GM21717 (cell line): ENCODE measurements around the gene DUS1L.
"Not testable (repeated sequence)": the region's sequence is repeated elsewhere in the genome, so short reads cannot be mapped to it uniquely, and the experiment has no call there.

Source experiments
- ATAC-seq: cut with Tn5 transposase; IDR thresholded peaks from one replicate; pipeline ENCODE4 v1.9.1; 2021; ENCODE audit warnings: mild to moderate bottlenecking, moderate library complexity; ENCODE audit not compliant: unreplicated experiment

Gene DUS1L

DNA sequence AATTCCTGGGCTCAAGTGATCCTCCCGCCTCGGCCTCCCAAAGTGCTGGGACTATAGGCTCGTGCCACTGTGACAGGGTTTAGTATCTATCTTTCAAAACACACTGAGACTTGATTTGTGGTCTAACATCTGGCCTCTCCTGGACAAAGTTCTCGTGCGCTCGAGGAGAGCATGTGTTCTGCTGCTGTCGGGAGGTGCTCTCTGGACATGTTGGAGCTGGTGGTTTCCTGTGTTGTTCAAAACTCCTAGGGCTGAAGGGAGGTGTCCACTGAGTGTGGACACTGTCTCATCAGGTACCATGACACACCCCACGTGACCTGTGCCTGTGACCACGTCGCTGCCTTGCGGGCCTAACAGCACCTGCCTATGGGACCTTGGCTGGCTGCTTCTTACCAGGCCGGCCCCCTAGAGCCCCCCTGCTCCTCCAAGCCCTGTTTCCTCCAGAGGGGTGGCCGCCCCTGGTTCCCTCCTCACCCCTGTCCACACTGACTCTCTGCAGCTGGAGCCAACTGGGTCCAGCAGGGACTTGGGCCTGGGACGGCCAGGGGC, 19.6 kb downstream of the DUS1L start:
- ATAC-seq, result no peak

DNA sequence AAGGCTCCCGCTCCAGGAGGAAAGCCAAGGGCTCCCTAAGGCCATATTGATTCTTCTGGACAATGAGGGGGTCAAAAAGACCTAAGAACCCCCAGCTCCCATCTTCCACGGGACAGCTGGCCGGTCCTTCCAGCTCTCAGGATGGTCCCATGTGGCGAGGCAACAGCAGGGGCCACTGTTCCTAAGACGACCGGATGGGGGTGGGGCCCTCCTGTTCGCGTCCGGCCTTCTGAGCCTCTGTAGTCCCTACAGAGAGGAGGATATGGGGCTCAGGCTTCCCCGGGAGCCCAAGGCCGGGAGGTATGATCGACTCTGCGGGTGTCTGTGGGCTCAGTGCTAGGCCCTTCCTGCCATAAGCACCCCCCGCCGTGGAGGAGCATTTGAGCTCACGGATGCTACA, 22.1 kb downstream of the DUS1L start:
- ATAC-seq, result no peak

DNA sequence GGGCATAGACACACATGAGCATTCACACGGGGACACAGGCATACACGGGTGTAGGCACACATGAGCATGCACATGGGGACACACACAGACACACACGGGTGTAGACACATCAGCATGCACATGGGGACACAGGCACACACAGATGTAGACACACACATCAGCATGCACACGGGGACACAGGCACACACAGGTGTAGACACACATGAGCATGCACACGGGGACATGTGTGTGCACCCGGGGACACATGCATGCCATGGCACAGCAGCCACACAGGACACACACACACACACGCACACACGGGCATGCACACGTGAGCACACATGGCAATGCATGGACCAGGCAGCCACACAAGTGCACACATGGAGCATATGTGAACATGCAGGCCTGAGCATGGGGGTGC, 23.0 kb downstream of the DUS1L start:
- ATAC-seq, result no peak

DNA sequence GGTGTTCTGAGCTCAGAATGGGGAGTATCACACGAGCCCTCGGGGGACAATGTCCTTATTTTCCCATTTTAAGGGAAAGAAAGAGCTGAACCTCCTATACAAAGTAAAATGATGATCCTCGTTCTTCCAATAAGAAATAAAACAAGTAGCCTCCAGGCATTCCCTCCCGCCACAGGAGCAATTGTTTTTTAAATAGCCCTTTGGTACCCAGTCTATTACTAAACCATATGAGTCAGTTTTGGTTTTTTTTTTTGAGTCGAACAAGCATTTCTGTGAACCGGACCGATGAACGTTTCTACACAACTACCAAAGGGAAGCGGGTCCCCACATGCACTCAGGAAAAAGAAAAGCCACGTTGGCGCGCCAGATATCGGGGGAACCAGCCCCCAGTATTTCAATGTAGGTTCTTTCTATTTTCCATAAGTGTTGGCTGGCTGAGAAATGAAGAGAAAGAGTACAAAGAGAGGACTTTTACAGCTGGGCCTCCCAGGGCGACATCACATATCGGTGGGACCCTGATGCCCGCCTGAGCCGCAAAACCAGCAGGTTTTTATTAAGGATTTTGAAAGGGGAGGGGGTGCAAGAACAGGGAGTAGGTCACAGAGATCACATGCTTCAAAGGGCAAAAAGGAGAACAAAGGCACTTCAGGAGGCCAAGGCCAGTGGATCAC, 24.3 kb downstream of the DUS1L start:
- no peak for ATAC-seq

DNA sequence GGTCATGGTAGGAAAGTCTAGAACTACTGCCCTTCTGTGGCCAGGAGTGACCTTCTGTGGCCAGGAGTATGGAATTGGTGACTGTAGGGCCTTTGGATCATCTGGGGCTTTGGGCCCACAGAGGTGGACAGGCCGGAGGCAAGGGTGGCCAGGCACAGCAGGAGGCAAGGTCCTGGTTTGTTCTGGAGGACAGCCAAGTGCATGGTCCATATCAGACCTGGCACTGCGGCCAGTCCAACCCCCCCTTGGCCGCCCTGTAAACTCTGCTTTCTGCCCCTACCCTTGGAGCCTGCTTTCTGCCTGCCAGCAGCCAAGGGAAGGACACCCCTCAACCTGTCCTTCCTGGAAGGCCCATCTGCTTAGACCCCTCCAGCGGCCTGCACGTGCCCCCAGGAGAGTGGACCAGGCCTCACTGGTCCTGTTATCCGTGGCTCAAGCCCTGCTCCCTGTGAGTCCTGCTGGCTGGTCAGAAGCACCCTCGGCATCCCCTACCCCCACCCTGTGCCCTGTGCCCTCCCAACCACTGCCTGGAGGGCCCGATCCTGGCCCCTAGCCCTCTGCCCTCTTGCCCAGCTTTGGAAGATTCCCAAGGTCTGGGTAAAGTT, 25.8 kb downstream of the DUS1L start:
- no peak for ATAC-seq

DNA sequence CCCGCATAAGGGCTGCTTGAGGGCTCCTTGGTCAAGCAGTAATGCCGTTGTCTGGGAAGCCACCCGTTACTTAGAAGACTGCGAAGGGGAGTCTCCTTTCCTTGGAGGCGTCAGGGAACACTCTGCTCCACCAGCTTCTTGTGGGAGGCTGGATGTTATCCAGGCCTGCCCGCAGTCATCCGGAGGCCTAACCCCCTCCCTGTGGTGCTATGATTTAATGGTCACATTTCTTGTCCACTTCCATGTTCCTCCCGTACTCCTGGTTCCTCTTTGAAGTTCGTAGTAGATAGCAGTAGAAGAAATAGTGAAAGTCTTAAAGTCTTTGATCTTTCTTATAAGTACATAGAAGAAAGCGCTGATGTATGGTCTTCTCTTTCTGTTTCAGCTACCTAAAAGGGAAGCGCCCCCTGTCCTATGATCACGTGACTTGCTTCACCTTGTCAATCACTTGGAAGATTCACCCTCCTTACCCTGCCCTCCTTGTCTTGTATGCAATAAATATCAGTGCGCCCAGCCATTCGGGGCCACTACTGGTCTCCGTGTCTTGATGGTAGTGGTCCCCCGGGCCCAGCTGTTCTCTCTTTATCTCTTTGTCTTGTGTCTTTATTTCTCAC, 26.7 kb downstream of the DUS1L start:
- not testable (repeated sequence) for ATAC-seq

DNA sequence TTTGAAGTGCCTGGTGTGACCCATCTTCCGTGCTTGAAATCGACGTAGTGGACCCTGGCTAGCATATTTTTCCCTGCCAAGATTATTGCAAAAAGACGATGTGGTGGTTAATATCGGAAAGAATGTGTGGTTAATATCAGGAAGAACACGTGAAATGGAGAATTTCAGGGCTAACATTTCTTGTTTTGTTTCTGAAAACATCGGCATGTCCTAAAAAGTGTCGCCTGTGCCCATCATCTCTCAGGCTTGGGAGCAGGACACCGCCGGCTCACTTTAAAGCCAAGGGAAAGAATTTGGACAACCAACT, 27.8 kb downstream of the DUS1L start:
- ATAC-seq, result no peak

DNA sequence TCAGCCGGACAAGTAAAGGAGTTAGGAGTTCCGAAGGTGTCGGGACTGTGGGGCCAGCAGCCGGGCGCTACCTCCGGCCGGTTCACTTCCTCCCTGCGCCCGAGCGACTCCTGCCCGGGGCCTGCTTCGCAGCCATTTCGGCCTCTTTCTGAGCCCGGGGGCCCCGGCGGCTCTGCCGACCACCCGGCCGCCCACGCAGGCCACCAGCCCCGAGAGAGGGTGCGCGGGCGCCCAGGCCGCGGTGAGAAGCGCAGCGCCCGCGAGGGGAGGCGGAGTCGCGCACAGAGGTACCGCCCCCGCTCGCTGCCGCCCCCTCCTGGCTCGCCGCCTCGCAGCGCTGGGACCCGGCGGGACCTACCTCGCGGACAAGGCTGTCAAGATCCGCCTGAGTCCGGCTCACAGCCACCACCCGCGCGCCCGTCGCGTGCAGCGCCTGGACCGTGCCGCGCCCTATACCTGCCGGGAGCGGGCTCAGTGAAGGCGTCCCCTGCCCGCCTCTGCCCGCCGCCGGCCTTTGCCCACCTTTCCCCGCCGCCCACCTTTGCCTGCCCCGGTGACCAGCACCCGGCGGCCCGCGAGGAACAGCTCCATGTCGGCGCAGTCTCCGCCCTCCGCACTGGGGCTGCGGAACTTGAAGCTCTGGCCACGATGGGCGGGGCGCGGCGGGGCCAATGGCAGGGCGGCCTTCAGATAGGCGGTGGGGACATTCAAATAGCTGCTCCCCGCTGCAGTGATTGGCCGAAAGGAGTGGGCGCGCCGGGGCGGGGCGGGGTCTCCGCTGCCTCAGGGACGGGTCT, 28.3 kb downstream of the DUS1L start, which contains the start of gene DCXR:
Gene DCXR, minus strand, starts transcription at position 606 of the 797 bp plus-strand sequence. Its CDS starts 15 bp downstream, at position 591.
- ATAC-seq, result peak; percentile 86

DNA sequence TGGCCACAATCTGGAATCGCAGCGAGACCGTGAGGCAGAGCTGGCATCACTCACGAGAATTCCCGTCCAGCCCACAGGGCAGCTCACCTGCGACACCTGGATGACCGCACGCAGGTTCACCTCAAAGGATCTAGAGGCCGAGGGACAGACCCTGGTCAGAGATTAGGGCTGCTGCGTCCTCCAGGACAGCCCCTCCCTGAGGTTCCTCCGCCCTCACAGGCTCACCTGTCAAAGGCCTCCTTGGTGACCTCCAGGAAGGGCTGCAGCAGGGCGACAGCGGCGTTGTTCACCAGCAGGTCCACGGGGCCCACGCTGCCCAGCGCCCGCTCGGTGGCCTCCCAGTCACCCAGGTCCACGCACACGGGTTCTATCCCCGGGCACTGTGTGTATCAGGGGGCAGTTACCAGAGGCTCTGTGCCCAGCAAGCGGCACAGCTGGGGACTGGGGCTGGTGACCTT, 28.9 kb downstream of the DUS1L start:
- ATAC-seq, result no peak

DNA sequence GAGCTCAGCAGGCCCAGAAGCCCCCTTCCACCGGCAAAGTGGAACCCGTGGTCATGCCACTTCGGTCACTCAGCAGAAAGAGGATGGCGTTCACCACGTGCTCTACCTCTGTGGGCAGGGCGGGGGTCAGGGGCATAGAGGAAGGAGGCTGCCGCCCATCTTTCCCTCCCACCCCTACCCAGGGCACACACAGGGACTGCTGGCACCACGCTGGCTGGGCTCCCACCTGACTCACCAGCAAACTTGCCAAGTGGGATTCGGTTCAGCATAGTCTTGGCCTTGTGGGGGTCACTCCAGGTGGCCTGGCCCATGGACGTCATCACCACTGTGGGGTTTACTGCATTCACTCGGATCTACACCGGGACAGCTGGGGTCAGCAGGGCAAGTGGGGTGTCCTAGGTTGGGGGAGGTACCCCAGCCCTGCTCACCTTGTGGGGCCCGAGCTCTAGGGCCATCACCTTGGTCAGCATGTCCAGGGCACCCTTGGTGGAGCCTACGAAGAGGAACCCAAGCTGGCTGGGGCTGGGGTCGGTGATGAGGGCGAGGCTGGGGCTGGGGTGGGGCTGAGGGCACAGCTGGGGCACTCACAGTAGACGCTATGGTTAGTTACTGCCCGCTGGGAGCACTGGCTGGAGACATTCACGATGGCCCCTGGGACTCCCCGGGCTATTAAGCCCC, 29.5 kb downstream of the DUS1L start:
- ATAC-seq, result no peak

DNA sequence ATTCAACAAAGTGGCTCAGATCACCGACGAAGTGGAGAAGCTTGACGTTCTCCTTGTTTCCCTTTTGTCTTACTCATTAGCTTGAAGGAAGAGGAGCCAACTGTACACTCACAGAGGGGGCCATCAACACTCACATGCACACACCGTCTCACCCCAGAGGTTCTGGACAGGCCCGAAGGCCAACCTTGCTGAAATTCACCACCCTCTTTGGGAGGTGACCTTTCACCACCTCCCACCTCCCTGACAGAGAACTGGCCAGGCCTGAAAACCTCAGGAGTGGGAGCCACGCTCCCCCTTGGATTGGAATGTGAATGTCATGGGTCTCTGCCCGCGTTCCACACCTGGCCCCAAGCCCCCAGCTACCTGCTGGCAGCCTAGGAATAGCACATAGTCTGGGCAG, 30.1 kb downstream of the DUS1L start:
- no peak for ATAC-seq

DNA sequence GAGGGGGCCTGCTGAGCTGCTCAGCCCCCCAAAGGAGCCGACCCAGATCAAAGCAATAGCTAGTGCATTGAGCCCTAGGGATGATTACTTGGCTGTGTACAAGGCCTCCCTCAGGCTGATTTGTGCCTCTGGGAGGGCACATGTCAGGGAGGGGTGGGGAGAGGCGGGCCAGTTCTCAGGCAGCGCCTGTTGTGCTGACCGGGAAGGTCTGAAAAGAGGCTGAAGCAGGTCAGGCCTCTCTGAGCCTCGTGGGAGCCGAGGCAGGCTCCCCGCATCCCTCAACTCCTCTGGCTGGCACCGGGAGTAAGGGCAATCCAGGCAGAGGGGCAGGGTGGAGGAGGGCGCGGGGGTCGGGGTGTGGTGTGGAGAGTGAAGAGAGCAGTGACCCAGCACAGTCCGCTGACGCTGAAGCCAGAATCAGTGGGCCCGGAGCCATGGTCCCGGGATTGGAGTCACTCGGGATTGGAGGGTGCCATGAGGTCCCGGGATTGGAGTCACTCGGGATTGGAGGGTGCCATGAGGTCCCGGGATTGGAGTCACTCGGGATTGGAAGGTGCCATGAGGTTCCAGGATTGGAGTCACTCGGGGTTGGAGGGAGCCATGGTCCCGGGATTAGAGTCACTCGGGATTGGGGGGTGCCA, 31.1 kb downstream of the DUS1L start:
- no peak for ATAC-seq

DNA sequence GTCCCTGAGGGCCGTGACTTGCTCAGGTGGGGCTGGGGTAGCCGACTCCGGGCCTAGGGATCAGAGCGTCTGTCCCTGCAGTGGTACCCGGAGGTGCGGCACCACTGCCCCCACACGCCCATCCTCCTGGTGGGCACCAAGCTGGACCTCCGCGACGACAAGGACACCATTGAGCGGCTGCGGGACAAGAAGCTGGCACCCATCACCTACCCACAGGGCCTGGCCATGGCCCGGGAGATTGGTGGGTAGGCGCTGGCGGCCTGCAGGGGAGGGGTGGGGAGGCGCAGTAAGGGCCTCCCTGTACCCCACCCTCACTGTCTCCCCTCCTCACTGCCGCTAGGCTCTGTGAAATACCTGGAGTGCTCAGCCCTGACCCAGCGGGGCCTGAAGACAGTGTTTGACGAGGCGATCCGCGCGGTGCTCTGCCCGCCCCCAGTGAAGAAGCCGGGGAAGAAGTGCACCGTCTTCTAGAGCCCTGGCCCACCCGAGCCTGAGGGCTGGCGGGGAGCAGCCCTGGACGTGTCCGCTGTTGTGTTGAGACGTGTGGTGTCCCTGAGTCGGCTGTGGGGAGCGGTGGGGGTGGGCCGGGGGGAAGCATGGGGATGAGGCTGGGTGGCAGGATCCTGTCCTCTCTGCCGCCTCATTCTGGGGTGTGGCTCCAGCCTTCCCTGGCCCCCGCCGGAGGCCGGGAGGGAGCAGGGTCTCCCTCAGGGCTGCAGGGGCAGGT, 32.1 kb downstream of the DUS1L start:
- ATAC-seq, result no peak

DNA sequence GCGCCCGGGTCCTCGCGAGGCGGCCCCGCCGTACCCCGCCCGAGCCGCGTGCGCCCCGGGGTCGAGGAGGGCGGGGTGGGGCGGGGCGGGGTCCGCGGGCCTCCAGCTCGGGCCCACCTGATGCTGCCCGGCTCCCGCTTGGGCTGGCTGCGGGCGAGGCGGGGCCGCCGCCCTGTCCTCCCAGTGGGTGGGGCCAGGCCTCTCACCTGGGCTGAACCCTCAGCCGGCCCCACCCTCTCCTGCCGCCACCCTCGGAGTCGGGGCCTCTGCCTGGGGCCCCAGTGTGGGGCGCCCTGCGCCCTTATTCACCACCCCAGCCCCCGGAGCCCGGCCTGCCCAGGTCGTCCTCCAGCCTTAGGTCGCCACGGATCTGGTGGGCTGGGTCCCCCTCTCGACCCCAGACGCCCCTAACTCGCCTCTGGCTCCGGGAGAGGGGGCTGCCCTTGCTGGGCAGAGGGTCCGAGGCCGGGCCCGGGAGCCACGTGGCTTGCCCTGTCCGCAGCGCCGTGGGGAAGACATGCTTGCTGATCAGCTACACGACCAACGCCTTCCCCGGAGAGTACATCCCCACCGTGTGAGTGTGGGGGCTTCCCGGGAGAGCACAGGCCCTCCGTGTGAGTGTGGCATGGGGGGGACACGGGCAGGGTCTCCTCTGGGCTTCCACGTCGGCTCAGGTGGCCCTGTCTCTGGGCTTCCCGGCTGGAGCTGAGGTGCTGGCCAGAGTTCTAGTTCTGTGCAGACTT, 33.5 kb downstream of the DUS1L start:
- no peak for ATAC-seq

DNA sequence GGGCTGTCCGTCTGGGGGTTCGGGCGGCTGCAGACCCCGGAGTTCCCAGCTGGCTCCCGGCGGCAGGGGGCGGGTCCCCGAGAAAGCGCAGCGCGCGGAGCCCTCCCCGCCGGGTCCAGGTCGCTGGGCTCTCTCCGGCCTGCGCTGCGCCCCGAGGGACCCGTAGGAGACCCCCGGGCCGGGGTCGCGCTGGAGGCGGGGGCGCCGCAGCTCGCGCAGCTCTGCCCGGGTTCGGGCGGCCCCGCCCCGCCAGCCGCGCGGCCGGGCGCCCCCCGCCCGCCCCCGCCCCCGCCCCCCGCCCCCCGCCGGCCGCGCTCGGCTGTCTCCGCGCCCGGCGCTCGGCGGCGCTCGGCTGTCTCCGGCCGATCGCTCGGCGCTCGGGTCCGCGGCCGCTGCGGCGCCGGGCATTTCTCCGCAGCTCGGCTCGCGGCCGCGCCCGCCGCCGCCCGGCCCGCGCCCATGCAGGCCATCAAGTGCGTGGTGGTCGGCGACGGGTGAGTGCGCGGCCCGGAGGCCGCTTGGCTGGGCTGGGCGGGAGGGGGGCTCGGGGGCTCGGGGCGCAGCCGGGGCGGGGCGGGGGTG, 34.2 kb downstream of the DUS1L start, which contains the start of gene RAC3:
Gene RAC3, plus strand, starts transcription at position 376 of the 582 bp plus-strand sequence. Its CDS starts 84 bp downstream, at position 460.
- ATAC-seq, result no peak

DNA sequence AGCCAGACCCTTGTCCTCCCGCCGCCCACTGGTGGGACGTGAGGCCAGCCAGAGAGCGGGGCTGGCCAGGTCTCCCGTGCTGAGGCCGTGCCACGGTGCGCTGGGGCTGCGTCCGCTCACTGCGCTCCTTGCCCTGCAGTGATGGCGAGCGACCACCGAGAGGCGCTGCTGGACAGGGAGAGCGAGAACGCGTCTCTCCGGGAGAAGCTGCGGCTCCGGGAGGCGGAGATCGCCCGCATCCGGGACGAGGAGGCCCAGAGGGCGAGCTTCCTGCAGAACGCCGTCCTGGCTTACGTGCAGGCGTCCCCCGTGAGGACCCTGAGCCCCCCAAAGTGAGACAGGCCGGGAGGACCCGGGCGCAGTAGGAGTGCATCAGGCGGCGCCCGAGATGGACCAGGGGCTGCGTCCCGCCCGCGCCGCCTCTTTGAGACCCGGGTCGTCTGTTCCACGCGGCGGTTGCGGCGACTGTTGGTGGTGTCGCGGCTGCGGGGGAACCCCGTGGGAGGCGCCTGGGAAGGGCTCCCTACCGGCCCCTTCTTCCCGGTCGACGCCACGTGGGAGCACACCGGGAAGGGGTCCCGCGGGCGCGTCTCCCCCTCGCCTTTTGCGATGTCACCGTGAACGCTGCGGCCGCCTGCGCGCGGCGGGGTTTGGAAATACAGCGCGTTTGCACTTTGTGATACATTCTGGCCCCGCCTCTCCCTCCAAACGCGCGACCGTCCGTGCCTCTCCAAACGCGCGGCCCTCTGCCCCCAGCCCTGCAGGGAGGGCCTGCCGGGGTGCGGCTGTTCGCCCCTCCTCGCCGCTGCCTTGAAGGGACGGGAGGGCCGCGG, 34.9 kb downstream of the DUS1L start:
- ATAC-seq, result no peak

DNA sequence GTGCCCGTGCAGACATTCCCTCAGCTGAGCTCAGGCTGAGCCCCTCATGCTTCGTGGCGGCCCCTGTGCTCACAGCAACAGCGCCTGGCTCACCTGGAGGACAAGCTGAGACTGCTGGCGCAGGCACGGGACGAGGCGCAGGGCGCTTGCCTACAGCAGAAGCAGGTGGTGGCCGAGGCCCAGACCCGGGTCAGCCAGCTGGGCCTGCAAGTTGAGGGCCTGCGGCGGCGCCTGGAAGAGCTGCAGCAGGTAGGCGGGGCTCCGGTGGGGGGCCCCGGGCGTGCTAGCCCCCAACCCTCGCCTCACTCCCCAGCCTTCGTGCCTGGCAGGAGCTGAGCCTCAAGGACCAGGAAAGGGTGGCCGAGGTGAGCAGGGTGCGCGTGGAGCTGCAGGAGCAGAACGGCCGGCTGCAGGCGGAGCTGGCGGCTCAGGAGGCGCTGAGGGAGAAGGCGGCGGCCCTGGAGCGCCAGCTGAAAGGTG, 35.6 kb downstream of the DUS1L start:
- no peak for ATAC-seq
